SU-DHL-6 (cell line): Measurements from ENCODE around the gene RNFT2.

Source experiments
- CTCF ChIP-seq: fragments of 200-600 bp; sonication (generic); IDR thresholded peaks from one replicate; pipeline ENCODE4 v1.5.1; 2017; ENCODE audit warnings: antibody characterized with exemption, mild to moderate bottlenecking, low read length, moderate library complexity; ENCODE audit not compliant: insufficient read depth, poor library complexity, severe bottlenecking
- EZH2phosphoT487 ChIP-seq: fragments of 200-600 bp; sonication (generic), shearing (Covaris generic); conservative IDR thresholded peaks from 2 replicates; pipeline ENCODE4 v1.6.1; 2018; ENCODE audit warnings: mild to moderate bottlenecking, antibody characterized with exemption, low read length, moderate library complexity, mixed read lengths

- TF ChIP-seq CTCF, result no peak
- TF ChIP-seq EZH2phosphoT487, result no peak
Measured at GRCh38 chr12:116860263-116860662, 122.1 kb downstream of the RNFT2 start.
